NCI-H2081 (cell line): Measurements from ENCODE around the gene TRRAP.
A peak's percentile ranks its signal among the peaks of the same experiment; 100 is the strongest.
"Not testable (repeated sequence)": the region's sequence is repeated elsewhere in the genome, so short reads cannot be mapped to it uniquely, and the experiment has no call there.

Experiments used
- DNase-seq, 2 experiments: peaks; one replicate each; lab custom pipeline; 2025; lab: John Stamatoyannopoulos, UW

The TRRAP gene

GRCh38 chr7:99030457-99030856 is 152.1 kb downstream of the TRRAP start:
- DNase-seq, result no peak

GRCh38 chr7:99030951-99031350 is 152.6 kb downstream of the TRRAP start:
- DNase-seq, result no peak

GRCh38 chr7:99031496-99031895 is 153.2 kb downstream of the TRRAP start:
- DNase-seq, result no peak

- no peak for DNase-seq
Observed at GRCh38 chr7:99032928-99033327, 154.6 kb downstream of the TRRAP start.

- DNase-seq, result no peak
Observed at GRCh38 chr7:99033765-99034164, 155.4 kb downstream of the TRRAP start.

- no peak for DNase-seq
Observed at GRCh38 chr7:99034932-99035722, 156.8 kb downstream of the TRRAP start.

- no peak for DNase-seq
Observed at GRCh38 chr7:99035723-99036545, 157.6 kb downstream of the TRRAP start.

GRCh38 chr7:99036546-99037111 is 158.3 kb downstream of the TRRAP start:
- no peak for DNase-seq

- no peak for DNase-seq
Observed at GRCh38 chr7:99037327-99037940, 159.1 kb downstream of the TRRAP start.

GRCh38 chr7:99038086-99038855 is 159.9 kb downstream of the TRRAP start:
- no peak for DNase-seq

- no peak for DNase-seq
Observed at GRCh38 chr7:99039384-99039891, 161.1 kb downstream of the TRRAP start.

GRCh38 chr7:99040104-99040958 is 162.0 kb downstream of the TRRAP start:
- peak; percentile 80 to 86 for DNase-seq

- no peak for DNase-seq
Observed at GRCh38 chr7:99041526-99041925, 163.2 kb downstream of the TRRAP start.

GRCh38 chr7:99042957-99043356 is 164.6 kb downstream of the TRRAP start:
- peak in 1 of 2 experiments; percentile 6 for DNase-seq

GRCh38 chr7:99044858-99045257 is 166.5 kb downstream of the TRRAP start:
- not testable (repeated sequence) for DNase-seq

- DNase-seq, result not testable (repeated sequence)
Observed at GRCh38 chr7:99046262-99046661, 167.9 kb downstream of the TRRAP start.

- no peak for DNase-seq
Observed at GRCh38 chr7:99046722-99047121, 168.4 kb downstream of the TRRAP start.

GRCh38 chr7:99047526-99048077 is 169.3 kb downstream of the TRRAP start:
- no peak for DNase-seq

GRCh38 chr7:99050971-99051370 is 172.6 kb downstream of the TRRAP start:
- no peak for DNase-seq

GRCh38 chr7:99054781-99055180 is 176.4 kb downstream of the TRRAP start:
- DNase-seq, result no peak
